SK-N-SH (cell line): ENCODE results near the gene CTTN.

Experiments
- EP300 ChIP-seq, 2 experiments: IDR thresholded peaks; 2 replicates each; pipeline versions ENCODE4 v1.4.0 to v1.6.1; 2012; ENCODE audit warnings: borderline replicate concordance in 1 of 2, low read depth in 1 of 2, low read length in 1 of 2
- FOSL2 ChIP-seq: IDR thresholded peaks from 2 replicates; pipeline ENCODE4 v1.4.0; 2012; ENCODE audit warnings: low read depth, mild to moderate bottlenecking, moderate library complexity, borderline replicate concordance
- MAX ChIP-seq: IDR thresholded peaks from 2 replicates; pipeline ENCODE4 v1.4.0; 2012; ENCODE audit warnings: low read depth
- MEF2A ChIP-seq: IDR thresholded peaks from 2 replicates; pipeline ENCODE4 v1.4.0; 2012; ENCODE audit warnings: low read depth, borderline replicate concordance
- MXI1 ChIP-seq: IDR thresholded peaks from 2 replicates; pipeline ENCODE4 v1.6.1; 2012; ENCODE audit warnings: mild to moderate bottlenecking, low read depth, low read length, improper control_type of control experiment
- POLR2AphosphoS5 ChIP-seq: IDR thresholded peaks from 2 replicates; pipeline ENCODE4 v1.6.1; 2012; ENCODE audit warnings: low read depth, low read length
- RAD21 ChIP-seq: IDR thresholded peaks from 2 replicates; pipeline ENCODE4 v1.6.1; 2012; ENCODE audit warnings: mild to moderate bottlenecking, low read length
- RFX5 ChIP-seq: IDR thresholded peaks from 2 replicates; pipeline ENCODE4 v1.6.1; 2012; ENCODE audit warnings: mild to moderate bottlenecking, improper control_type of control experiment, low read length
- RXRA ChIP-seq: IDR thresholded peaks from 2 replicates; pipeline ENCODE4 v1.4.0; 2012; ENCODE audit warnings: low read depth, mild to moderate bottlenecking, borderline replicate concordance
- TCF12 ChIP-seq: IDR thresholded peaks from 2 replicates; pipeline ENCODE4 v1.4.0; 2012
- YY1 ChIP-seq: IDR thresholded peaks from 2 replicates; pipeline ENCODE4 v1.4.0; 2012; ENCODE audit warnings: low read depth, mild to moderate bottlenecking
- TF ChIP-seq, protein P1 (sequence below): fragments of 200-600 bp; sonication (generic); IDR thresholded peaks from 2 replicates; pipeline ENCODE4 v1.6.1; 2017; ENCODE audit warnings: antibody characterized with exemption, mild to moderate bottlenecking, moderate library complexity

DNA sequence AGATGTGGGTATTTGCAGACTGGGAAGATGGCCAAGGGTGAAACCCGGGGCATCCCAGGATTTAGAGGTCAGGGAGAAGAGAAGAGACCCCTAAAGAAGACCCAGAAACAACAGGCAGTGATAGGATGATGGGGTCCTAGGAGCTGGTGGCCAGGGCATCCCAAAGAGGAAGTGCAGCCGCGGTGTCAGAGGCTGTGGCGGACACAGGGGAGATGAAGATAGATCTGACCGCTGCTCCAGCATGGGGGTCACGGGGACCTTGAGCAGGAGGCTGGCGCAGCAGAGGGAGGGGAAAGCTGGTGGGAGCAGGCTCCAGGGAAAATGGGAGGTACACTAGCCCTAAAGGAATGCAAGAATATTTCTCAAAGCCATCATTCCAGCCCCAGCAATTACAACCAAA is 47.3 kb downstream of the CTTN start:
- TF ChIP-seq MEF2A = no peak
- no peak for TF ChIP-seq RAD21
- TF ChIP-seq, protein P1, sequence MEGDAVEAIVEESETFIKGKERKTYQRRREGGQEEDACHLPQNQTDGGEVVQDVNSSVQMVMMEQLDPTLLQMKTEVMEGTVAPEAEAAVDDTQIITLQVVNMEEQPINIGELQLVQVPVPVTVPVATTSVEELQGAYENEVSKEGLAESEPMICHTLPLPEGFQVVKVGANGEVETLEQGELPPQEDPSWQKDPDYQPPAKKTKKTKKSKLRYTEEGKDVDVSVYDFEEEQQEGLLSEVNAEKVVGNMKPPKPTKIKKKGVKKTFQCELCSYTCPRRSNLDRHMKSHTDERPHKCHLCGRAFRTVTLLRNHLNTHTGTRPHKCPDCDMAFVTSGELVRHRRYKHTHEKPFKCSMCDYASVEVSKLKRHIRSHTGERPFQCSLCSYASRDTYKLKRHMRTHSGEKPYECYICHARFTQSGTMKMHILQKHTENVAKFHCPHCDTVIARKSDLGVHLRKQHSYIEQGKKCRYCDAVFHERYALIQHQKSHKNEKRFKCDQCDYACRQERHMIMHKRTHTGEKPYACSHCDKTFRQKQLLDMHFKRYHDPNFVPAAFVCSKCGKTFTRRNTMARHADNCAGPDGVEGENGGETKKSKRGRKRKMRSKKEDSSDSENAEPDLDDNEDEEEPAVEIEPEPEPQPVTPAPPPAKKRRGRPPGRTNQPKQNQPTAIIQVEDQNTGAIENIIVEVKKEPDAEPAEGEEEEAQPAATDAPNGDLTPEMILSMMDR = no peak
- no peak for TF ChIP-seq RXRA
- TF ChIP-seq EP300 (IDR thresholded peaks at IDR 0.05; ENCODE audit: borderline replicate concordance in 1 of 2, low read depth in 1 of 2, low read length in 1 of 2) = no peak
- no peak for TF ChIP-seq FOSL2
- TF ChIP-seq TCF12 = no peak
- no peak for TF ChIP-seq MXI1
- TF ChIP-seq MAX = no peak
- no peak for TF ChIP-seq POLR2AphosphoS5
- no peak for TF ChIP-seq YY1
- TF ChIP-seq RFX5 = no peak
